GM18868 (cell line): Measurements from ENCODE around the gene CORO7.
A peak's percentile ranks its signal among the peaks of the same experiment; 100 is the strongest.

Experiments used
- ATAC-seq: cut with Tn5 transposase; IDR thresholded peaks from one replicate; pipeline ENCODE4 v1.9.1; 2021; ENCODE audit warnings: mild to moderate bottlenecking, moderate library complexity; ENCODE audit not compliant: unreplicated experiment

Gene CORO7

DNA sequence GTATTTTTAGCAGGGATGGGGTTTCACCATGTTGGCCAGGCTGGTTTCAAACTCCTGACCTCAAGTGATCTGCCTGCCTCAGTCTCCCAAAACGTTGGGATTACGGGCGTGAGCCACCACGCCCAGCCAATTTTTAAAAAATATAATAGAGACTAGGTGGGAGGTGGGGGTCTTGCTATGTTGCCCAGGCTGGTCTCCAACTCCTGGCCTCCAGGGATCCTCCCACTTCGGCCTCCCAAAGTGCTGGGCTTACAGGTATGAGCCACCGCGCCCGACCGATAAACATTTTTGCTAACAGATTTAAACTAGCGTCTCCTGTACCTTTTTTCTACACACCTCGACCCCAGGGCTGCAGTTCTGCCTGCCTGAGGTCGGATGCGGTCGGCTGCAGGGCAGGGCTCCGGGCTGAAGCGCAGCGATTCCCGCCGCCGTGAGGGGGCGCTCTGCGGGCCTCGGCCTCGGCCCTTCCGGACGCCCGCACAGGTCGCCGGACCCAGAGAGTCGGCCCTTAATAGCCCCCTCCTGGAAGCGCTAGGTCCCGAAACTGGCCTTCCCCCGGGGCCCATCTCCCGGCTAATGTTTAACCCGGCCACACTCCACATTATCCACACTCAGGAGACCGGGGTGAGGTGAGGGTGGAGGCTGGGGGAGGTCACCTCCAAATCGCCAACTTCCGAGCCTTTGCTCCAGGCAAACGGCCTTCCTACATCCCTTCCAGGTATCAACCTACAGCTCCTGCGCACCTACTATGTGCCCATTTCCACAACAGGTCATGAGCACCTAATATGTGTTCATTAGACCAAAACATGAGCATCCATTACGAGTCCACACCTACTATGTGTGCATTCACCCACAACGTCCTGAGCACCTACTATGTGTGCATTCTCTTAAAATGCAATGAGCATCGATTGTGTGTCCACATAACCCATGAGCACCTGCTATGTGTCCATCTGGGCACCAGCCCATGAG is 102.5 kb downstream of the CORO7 start:
- no peak for ATAC-seq

DNA sequence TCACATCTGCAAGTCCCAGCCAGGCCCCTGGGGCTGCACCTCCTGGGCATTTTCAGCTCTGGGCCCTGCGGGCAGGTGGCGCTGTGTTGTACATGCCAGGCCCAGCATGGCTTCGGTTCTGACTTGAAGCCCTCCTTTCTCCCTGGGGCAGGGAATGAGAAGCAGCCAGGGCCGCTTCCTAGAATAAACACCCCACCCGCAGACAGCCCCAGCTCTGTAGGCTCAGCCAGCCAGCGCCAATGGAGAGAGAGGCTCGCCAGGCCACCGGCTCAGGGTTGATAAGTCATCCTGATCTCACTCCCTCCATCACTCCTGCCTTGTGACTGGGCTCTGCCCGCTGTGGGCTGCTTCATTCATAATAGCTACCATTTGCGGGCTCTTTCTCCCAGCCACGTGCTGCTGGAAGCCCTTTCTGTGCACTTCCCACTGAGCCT is 106.5 kb downstream of the CORO7 start:
- ATAC-seq, result no peak

DNA sequence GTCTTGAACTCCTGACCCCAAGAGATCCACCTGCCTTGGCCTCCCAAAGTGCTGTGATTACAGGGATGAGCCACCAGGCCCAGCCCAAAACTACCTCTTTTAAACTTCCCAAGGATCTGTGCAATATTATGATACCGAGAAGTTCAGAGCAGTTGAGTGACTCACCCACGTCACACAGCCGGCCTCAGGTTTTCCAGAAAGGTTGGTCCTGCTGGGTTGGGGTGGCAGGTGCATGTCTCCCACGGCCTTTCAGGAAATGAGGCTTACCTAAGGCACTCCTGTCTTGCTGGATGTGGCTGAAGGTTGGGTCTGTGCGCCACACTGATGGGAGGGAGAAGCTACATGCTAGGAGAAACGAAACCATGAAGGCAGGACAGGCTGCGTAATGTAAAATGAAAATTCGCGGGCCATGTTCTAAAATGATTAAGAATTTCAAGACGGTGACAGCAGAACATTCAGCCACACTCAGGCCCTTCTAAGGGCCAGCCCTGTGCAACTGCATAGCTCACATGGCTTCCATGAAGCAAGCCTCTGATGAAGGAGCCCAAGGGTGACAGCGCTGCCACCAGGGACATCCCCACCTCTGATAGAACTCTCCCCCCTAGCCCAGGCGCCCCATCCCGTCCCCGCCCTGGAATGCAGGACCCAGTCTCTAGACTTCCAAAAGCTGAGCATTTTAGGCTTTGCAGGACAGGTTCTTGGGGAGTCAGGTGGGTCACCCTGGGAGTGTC is 107.1 kb downstream of the CORO7 start:
- ATAC-seq, result no peak

DNA sequence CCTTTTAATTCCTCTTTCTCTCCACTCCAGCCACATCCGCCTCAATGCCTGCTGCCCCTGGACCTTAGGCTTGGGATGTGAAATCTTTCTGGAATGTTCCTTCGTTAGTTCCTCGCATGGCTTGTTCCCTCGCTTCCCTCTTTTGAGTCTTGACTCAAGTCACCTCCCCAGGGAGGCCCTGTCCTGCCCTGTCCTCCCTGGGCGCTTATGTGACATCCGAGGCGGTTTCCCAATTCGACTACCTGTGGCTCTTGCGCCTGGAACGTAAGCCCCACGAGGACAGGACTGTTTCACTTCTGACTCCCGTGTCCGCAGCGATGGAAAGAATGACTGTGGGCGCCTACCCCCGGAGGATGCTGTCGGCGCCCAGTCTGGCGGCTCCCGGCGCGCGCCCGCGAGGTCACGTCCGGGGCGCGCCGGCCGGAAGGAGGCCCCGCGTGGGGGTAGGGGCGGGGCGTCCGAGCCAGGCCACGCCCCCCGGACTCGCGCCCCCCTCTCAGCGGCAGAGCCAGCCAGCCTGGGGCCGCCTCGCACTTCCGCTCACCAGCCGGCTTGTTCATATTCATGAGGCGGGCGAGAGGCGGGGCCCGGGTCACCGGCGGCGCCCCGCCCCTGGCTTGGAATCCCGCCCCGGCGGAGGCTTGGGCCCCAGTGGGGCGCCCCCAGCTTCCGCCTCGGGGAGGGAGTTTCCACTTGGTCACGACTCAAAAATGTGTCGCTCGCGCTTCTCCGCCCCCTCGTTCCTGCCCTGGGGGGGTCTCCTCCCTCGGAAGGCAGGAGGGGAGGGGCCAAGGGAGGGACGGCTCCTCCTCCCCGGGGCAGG is 109.0 kb downstream of the CORO7 start:
- ATAC-seq, result peak; percentile 94

DNA sequence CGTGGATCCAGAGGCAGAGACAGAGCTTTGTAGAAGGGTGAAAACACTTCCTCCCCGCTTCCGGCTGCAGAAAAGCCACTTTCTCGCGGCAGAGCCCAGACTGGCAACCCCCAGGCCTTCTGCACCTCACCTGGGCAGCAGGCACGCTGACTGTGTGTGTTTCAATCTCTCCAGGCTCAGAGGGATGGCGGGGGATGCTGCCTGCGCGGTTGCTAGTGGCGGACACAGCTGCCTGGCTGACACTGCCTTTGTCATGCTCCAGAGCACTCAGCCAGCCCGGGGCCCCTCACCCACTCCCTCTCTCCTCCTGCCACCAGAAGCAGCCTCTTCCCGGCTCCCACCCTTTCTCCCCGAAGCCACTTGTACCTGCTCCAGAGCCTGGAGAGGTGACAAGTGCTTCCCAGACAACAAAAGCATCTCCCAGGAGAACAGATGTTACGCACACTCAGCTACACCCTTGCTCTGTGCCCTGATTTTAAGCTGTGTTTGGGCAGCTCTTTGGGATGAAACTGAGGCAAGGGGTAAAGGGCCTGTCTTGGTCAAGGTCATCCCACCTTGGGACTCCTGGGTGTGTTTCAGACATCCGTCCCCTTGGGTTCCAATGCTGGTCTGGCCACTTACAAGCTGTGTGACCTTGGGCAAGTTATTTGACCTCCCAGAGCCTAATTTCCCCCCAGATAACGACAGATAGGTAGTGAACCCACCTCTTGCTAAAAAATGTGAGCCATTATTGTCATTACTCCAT is 109.8 kb downstream of the CORO7 start:
- ATAC-seq, result no peak
